GM19372 (cell line): Measurements from ENCODE around the gene ASRGL1.
"Not testable (repeated sequence)": the region's sequence is repeated elsewhere in the genome, so short reads cannot be mapped to it uniquely, and the experiment has no call there.

ENCODE experiments used
- ATAC-seq: cut with Tn5 transposase; IDR thresholded peaks from one replicate; pipeline ENCODE4 v1.9.1; 2021; ENCODE audit warnings: mild to moderate bottlenecking, low read depth, moderate library complexity; ENCODE audit not compliant: unreplicated experiment

Gene ASRGL1

DNA sequence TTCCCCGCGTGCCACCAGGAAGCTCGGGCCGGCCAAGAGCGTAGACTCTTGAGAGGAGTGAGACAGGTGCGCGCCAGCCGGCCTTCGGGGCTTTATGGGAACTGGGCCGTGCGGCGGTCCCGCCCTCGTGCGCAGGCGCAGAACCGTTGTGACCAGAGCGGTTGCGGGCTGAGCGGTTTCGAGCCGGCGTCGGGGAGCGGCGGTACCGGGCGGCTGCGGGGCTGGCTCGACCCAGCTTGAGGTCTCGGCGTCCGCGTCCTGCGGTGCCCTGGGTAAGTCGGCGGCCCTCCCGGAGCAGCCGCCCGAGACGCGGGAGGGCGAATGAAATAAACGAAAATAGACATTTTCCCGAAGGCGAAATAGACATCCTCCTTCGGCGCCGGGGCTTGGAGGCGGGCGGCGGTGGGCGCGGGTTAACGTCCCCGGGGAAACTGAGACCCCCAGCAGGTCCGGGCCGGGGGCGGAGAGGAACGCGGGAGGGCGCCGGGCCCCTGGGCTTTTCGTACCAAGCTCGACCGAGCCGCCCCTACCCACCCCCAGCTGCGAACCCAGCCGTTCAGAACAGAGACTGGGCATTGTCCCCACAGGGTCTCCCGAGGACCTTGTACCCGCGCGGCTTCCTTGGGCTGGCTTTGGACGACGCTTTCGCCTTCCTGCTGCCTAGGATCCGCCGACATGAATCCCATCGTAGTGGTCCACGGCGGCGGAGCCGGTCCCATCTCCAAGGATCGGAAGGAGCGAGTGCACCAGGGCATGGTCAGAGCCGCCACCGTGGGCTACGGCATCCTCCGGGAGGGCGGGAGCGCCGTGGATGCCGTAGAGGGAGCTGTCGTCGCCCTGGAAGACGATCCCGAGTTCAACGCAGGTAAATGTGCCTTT, at the start of gene ASRGL1:
ASRGL1 (plus strand) TSS at position 146 of the 879 bp plus-strand sequence; CDS start at position 676, 530 bp downstream.
- ATAC-seq, result no peak

DNA sequence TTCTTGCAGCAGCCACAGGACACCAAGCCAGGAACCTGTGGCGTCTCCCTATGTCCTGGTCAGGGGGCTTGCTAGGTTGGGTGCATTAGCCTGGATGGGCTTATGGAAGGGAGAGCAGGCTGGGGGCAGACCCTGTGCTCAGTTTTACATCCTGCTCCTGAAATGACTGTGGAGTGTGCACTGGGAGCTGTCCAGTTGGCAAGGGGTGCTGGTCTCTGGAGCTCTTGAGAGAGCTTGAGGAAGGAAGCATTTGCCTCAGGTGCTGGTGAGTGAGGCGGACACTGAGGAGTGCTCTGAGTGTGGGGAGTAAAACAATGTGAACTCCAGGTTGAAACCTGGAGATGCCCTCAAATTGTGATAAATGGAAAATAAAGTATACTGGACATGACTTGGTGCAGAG, 41.7 kb upstream of the ASRGL1 start:
- ATAC-seq, result no peak

DNA sequence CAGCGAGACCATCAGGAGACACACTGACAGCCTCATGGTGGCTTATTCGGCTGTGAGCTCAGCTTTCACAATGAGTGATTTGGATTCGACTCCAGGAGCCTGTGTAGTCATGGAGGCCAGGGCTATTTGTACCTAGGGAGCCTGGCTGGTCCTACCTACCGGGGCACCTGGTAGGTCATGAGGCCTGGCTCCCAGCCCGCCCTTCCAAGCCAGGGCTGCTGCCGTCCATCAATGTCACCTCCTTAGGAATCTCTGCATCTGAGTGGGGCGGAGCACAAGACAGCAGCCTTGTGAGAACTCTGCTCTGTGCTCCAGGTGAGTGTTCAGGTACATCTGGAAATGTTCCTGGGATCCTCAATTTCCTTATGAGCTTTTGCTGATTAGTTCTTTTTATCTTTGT, 38.3 kb upstream of the ASRGL1 start, which contains the start of gene SCGB1D4:
SCGB1D4 (minus strand) TSS at position 101 of the 400 bp plus-strand sequence; CDS start at position 36, 65 bp downstream.
- no peak for ATAC-seq

DNA sequence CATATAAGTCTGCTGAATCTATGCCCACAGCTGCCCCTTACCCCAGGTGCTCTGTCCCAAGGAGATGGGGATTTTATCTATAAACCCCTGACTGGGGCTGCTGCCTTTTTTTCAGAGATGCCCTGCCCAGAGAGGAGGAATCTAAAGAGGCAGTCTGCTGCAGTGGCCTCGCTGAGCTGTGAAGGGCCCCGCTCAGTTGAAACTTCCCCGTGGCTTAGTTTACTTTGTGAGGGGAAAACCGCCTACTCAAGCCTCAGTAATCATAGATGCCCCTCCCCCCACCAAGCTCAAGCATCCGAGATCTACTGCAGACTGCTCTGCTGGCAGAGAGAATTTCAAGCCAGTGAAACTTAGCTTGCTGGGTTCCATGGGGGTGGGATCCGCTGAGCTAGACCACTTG, 31.0 kb upstream of the ASRGL1 start:
- no peak for ATAC-seq

DNA sequence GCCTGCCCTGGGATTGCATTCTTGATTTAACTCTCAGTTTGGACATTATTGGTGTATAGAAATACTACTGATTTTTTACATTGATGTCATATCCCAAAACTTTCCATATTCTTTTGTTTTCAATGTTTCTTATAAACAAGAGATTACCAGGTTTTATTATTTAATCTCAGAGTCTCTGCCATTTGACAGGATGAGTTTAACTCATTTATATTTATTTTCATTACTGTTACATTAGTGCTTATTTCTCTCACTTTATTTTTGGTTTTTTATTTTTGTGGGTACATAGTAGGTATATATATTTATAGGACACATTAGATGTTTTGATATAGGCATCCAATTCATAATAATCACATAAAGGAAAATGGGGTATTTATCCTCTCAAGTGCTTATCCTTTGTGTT, 29.3 kb upstream of the ASRGL1 start:
- ATAC-seq, result no peak

DNA sequence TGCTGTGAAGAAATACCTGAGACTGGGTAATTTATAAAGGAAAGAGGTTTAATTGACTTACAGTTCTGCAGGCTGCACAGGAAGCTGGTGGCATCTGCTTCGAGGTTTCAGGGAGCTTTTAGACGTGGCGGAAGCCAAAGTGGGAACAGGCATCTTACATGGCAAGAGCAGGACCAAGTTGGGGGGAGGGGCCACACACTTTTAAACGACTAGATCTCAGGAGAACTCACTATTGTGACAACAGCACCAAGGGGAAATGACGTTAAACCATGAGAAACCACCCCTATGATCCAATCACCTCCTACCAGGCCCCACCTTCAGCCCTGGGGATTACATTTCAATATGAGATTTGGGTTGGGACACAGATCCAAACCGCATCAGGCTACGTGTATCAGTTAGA, 27.3 kb upstream of the ASRGL1 start:
- ATAC-seq, result no peak

DNA sequence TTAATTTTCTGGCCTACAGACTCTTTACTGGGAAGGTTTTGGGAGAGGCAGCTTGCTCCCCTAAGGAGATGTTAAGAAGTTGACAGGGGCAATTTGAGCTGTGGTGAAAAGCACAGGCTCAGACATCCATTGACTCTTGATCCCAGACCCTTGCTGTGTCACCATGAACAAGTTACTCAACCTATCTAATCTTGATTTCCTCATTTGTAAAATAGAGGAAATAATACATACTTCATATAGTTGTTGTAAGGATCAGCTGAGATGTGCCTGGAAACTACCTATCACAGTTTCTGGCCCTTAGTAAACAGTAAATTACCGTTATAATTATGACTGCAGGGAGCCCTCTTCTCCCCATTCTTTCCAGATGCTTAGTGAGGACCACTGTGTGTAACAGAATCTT, 21.8 kb upstream of the ASRGL1 start:
- no peak for ATAC-seq

DNA sequence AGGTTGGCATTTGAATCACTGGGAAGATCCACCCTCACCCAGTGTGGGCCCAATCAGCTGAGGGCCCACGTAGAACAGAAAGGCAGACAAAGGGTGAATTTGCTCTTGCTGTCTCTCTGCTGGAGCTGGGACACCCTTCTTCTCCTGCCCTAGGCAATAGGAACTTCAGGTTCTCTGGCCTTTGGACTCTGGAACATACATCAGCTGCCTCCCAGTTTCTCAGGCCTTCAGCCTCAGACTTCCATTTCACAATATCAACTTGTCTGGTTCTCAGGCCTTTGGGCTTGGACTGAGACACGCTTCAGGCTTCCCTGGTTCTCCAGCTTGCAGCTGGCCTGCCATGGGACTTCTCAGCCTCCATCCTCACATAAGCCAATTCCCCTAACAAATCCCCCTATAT, 14.7 kb upstream of the ASRGL1 start:
- ATAC-seq, result no peak

DNA sequence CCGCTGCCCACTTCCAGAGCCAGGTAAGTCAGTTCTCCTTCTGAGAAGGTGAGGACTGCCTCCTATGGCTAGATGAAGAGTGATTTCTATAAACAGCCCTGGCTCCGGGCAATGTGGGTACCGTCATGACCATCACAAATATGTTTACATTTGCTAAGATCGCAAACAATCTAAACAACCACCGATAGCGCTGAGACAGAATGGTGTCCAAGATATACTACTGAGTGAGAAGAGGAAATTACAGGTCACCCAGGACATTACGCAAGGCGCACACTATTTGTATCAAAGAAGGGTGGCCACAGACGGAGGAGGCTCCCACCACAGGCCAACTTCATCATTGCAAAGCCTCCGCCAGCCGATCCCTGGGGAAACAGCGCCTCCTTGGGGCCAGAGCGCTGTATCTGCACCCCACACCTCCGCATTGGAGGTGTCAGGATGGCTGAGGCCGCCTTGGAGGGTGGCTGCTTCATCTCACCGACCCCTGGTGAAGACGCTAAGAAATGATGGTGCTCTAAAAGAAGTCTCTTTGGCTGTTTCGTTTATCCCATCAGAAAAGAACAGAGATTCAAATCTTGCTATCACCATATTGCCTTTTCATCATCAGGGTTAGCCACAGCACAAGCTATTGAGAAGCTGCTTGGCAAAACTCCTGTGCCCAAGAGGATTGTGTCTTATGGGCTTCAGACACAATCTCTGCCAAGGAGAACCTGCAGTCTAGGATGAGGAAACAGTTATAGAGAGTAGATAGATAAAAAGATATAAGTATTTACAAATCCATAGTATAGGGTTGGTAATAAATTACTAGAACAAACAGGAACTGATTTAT, 12.3 kb upstream of the ASRGL1 start:
- peak; percentile 54 for ATAC-seq

DNA sequence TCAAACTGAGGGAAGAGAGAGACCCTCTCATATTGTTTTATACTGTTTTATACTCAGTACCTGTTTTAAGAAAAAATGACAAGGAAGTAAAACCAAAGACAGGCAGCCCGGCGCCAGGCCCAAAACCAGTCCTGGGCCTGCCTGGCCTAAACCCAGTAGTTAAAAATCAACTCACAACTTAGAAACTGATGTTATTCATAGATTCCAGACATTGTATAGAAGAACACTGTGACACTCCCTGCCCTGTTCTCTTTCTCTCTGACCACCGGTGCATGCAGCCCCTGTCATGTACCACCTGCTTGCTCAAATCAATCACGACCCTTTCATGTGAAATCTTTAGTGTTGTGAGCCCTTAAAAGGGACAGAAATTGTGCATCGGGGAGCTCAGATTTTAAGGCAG, 11.5 kb upstream of the ASRGL1 start:
- ATAC-seq, result not testable (repeated sequence)

DNA sequence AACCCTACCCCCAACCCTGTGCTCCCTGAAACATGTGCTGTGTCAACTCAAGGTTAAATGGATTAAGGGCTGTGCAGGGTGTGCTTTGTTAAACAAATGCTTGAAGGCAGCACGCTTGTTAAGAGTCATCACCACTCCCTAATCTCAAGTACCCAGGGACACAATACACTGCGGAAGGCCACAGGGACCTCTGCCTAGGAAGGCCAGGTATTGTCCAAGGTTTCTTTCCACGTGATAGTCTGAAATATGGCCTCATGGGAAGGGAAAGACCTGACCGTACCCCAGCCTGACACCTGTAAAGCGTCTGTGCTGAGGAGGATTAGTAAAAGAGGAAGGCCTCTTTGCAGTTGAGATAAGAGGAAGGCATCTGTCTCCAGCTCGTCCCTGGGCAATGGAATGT, 10.5 kb upstream of the ASRGL1 start:
- not testable (repeated sequence) for ATAC-seq

DNA sequence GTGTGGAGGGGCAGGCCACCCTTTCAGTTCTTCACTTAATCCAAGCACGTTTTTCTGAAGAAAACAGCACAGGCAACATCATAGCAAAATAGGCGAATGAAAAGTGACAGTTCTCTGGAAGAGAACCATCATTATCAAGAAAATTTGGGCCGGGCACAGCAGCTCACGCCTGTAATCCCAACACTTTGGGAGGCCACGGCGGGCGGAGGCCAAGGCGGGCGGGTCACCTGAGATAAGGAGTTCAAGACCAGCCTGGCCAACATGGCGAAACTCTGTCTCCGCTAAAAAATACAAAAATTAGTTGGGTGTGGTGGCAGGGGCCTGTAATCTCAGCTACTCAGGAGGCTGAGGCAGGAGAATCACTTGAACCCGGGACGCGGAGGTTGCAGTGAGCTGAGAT, 9.7 kb upstream of the ASRGL1 start:
- not testable (repeated sequence) for ATAC-seq

DNA sequence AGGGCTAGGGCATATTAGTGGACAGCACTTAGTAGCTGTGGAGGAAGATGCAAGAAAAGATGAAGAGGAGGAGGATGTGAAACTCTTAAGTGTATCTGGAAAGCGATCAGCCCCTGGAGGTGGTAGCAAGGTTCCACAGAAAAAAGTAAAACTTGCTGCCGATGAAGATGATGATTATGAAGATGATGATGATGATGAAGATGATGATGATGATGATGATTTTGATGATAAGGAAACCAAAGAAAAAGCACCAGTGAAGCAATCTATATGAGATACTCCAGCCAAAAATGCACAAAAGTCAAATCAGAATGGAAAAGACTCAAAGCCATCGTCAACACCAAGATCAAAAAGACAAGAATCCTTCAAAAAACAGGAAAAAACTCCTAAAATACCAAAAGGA, 6.0 kb upstream of the ASRGL1 start:
- ATAC-seq, result not testable (repeated sequence)

DNA sequence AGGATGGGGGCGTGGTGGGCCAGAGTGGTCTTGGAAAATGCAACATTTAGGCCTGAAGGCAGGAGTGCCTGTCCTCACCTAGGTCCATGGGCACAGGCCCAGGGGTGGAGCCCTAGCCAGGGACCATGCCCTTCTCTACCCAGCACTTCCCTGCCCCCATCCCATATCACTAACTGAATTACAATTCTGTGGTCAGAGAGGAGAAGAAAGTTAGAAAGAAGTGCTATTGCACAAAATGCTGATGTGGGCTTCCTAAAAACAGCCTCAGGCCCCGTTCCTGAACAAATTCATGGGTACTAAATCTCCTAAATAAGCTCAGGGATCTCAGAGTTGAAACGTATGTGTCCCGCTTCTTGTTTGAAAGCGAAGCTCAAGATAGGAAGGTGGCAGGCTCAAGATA, 3.5 kb upstream of the ASRGL1 start:
- ATAC-seq, result no peak

DNA sequence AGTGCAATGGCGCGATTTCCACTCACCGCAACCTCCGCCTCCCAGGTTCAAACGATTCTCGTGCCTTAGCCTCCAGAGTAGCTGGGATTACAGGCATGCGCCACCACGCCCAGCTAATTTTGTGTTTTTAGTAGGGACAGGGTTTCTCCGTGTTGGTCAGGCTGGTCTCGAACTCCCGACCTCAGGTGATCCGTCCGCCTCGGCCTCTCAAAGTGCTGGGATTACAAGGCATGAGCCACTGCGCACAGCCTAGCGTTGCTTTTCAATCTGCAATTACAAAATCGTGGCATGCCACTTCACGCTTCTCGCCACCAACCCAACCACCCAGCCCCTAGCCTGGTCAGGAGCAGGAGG, 322 bp upstream of the ASRGL1 start:
- not testable (repeated sequence) for ATAC-seq

DNA sequence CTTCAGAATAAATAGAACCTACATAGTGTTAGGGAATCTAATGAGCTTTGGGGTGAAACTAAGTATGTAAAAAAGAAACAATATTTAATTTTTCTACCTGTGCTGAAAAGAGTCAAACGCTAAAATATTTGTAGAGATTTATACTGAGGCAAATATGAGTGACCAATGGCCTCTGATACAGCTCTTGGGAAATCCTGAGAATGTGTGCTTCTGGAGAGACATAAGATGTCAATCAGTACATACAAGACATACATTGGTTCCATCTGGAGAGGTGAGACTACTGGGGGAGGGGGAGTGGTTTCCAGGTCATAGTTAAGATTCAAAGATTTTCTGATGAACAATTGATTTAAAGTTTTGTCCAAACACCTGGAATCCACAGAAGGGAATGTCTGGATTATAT, 970 bp downstream of the ASRGL1 start:
- ATAC-seq, result no peak

DNA sequence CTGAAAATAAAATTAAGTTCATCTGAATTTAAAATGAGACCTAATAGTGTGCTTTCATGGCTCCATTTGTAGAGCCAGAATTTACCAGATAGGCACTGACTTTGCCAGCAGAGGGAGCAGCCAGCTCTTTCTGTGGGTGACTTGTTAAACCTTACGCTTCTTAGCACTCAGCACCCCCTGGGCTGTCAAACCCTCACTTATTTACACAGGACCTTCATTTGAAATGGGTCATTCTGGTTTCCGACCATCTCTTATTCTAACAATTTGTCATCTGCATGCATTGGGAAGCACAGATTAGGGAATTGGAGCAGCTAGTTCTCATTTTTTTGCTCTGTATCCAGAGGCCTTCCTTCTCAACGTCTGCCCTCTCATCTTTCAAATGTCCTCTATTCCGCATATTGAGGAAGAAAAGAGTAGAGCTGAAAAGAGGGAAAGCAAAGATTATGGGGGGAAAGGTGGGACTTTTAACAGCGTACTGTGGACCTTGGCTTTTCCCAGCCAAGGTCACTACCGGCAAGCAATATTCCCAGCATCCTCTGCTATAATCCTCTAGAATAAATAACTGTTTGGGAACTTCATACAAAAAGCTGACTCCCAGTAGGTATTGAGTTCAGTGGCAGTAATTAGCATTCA, 3.1 kb downstream of the ASRGL1 start:
- no peak for ATAC-seq

DNA sequence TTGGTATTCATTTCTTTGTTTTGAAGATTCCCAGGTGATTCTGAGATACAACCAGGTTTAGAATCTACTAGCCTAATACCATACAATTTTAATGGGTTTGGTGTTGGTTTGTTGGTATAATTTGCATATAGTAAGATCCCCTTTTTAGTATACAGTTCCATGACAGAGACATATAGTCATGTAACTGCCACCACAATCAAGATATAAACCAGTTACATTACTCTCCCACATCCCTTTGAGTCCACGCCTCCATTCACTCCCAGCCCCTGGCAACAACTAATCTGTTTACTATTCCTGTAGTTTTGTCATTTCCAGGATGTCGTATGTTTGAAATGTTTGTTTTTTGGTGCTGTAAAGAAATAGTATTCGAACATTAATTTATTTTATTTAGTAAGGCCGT, 4.3 kb downstream of the ASRGL1 start:
- no peak for ATAC-seq

DNA sequence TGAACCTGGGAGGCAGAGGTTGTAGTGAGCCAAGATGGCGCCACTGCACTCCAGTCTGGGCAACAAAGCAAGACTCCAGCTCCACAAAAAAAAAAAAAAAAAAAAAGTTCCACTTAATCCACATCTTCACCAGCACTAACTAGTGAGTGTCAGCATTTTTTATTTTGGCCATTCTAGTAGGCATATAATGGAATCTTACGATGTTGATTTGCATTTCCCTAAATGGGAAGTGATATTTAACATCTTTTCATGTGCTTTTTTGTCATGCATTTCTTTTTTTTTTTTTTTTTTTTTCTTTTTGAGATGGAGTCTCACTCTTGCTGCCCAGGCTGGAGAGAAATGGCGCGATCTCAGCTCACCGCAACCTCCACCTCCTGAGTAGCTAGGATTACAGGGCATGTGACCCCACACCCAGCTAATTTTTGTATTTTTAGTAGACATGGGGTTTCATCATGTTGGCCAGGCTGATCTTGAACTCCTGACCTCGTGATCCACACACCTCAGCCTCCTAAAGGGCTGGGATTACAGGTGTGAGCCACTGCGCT, 6.5 kb downstream of the ASRGL1 start:
- ATAC-seq, result not testable (repeated sequence)

DNA sequence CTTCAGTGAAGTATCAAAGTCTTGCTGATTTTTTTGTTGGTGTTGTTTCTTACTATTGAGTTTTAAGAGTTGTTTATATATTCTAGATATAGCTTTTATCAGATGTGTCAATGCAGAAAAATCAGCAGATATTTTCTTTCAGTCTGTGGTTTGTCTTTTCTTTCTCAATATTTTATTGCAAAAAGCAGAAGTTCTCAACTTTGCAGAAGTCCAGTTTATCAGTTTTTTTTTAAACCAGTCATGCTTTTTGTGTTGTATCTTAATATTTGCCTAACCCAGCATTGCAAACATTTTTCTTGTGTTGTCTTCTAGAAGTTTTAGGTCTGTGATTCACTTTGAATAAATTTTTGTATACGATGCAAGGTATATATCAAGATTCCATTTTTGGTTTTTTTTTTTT, 7.0 kb downstream of the ASRGL1 start:
- no peak for ATAC-seq

DNA sequence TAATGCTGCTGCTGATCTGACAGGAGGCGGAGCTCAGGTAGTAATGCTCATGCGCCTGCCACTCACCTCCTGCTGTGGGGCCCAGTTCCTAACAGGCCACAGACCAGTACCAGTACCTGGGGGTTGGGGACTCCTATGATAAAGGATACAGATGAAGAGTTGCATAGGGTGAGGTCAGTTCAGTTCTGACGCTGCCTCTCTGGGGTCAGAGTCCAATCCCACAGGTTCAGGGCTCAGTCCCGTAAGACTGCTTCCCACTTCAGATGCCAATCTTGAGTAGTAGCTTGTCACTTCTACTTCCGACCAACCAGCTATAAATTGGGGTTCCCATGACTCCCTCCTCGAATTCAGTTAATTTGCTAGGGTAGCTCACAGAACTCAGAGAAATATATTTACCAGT, 8.6 kb downstream of the ASRGL1 start:
- no peak for ATAC-seq
